Measurements from ENCODE around the gene FGFBP2.

The FGFBP2 gene, protein sequence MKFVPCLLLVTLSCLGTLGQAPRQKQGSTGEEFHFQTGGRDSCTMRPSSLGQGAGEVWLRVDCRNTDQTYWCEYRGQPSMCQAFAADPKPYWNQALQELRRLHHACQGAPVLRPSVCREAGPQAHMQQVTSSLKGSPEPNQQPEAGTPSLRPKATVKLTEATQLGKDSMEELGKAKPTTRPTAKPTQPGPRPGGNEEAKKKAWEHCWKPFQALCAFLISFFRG

DNA sequence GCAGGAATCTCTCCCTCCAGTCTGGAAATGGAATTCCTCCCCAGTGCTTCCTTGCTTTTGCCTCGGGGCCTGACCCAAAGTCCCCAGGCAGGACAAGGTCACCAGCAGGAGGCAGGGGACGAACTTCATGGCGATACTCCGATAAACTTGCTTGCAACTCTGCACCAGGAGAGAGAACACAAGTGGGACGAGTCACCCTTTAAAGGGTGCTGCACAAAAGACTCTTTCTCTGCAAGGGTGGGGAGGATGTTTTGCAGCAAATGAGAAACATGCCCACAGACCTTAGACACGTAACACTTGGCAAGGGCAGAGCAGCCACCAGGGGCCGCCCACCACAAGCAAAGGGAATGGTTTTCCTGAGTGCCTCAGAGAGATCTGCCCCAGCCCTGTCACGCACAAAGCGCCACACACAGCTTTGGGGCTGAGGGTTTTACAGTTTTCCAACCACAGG lies at the start of gene FGFBP2:
TSS of gene FGFBP2 (minus strand) at position 175 of the 451 bp plus-strand sequence. CDS start at position 129, 46 bp downstream.
- no peak within 1 kb of the TSS for H3K4me3 ChIP-seq (ENCODE audit: low read depth, low read length)

DNA sequence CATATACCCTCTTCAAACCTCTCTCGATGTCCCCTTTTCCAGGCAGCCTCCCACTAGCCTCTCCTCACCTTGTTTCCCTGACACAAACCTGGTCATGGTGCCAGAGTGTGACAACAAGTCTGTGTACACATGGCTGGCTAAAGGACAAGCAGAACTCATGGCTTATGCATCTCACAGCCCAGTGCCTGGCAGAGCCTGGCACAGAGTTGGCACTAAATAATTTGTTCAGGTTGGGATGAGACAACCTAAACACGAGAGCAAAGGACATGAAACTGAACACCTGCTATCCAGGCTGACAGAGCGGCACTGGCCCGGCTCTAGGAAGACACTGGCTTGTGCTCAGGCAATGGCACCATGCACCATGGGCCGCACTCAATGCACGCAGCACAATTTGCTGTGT lies 48.2 kb upstream of the FGFBP2 start:
- Histone ChIP-seq H3K4me1 (ENCODE audit: control insufficient read depth, insufficient read depth, low read length) (no peaks in the 10 kb centered on the region), H3K9ac (ENCODE audit: low read depth, low read length) (no peak overlapping the region), H3K27me3 (ENCODE audit: control insufficient read depth, insufficient read depth, low read length) (no peaks in the 10 kb centered on the region), H3K4me3 (ENCODE audit: low read depth, low read length) (no peak overlapping the region), H3K36me3 (ENCODE audit: control insufficient read depth, insufficient read depth, low read length) (peaks cover 3% of the 10 kb centered on the region), H3K9me3 (ENCODE audit: control insufficient read depth, insufficient read depth, low read length) (no peaks in the 10 kb centered on the region)

More for the DNA sequence above, at the start of gene FGFBP2:
- Histone ChIP-seq H3K36me3 (ENCODE audit: control insufficient read depth, insufficient read depth, low read length) (no peaks in the 10 kb centered on the region), H3K27me3 (ENCODE audit: control insufficient read depth, insufficient read depth, low read length) (no peaks in the 10 kb centered on the region), H3K9me3 (ENCODE audit: control insufficient read depth, insufficient read depth, low read length) (no peaks in the 10 kb centered on the region), H3K4me1 (ENCODE audit: control insufficient read depth, insufficient read depth, low read length) (no peaks in the 10 kb centered on the region), H3K9ac (ENCODE audit: low read depth, low read length) (no peak within 1 kb of the TSS)

DNA sequence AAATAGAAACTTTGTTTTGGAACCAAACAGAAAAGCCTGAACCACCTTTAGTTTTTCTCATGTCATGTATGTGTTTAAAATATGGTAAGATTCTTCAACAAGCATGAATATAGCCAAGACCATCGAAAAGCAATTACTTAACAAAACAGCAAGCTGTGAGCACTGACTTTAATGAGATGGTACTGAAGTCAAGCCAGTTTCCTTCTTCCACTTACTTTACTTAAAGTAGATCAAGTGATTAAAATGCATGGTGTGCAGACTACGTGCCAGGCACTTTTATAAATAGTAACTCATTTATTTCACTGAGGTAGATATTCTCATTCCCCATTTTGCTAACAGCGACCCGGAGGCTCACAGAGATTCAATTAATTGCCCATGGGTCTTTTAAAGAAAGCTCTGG lies 46.2 kb upstream of the FGFBP2 start:
- no peak overlapping the region for H3K9ac ChIP-seq (ENCODE audit: low read depth, low read length)
- H3K4me3 ChIP-seq (ENCODE audit: low read depth, low read length): no peak overlapping the region
- H3K36me3 ChIP-seq (ENCODE audit: control insufficient read depth, insufficient read depth, low read length): peaks cover 3% of the 10 kb centered on the region

DNA sequence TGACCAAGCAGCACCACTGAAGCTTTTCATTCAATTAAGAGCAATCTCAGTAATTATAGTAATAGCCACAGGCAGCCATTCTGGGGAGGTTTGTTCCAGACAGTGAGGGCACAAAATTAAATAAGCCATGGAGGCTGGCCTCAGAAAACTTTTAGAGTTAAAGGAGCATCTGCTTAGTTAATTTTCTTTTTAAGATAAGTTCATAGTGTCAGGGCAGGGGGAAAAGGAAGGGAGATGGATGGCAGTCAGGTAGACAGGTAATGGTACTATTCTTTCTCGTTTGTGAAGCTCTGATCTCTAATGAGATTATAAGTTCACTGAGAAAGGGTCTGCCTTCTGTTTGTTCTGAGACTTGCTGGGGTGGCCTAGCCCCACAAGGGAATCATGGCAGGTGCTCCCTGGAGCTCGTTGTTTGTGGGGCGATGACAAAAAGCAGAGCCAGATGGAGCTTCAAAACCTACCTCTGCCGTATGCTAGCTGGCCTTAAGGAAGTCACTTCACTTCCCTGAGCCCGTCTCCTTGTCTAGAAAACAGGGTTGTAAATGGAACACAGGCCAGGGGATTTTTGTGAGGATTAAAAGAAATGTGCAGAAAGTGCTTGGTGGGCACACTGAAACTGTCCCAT lies 44.6 kb upstream of the FGFBP2 start:
- Histone ChIP-seq H3K4me1 (ENCODE audit: control insufficient read depth, insufficient read depth, low read length) (no peaks in the 10 kb centered on the region), H3K4me3 (ENCODE audit: low read depth, low read length) (no peak overlapping the region), H3K9ac (ENCODE audit: low read depth, low read length) (no peak overlapping the region), H3K9me3 (ENCODE audit: control insufficient read depth, insufficient read depth, low read length) (no peaks in the 10 kb centered on the region), H3K27me3 (ENCODE audit: control insufficient read depth, insufficient read depth, low read length) (no peaks in the 10 kb centered on the region), H3K36me3 (ENCODE audit: control insufficient read depth, insufficient read depth, low read length) (peaks cover 3% of the 10 kb centered on the region)

More for the DNA sequence above, 46.2 kb upstream of the FGFBP2 start:
- Histone ChIP-seq H3K27me3 (ENCODE audit: control insufficient read depth, insufficient read depth, low read length) (no peaks in the 10 kb centered on the region), H3K9me3 (ENCODE audit: control insufficient read depth, insufficient read depth, low read length) (no peaks in the 10 kb centered on the region), H3K4me1 (ENCODE audit: control insufficient read depth, insufficient read depth, low read length) (no peaks in the 10 kb centered on the region)

DNA sequence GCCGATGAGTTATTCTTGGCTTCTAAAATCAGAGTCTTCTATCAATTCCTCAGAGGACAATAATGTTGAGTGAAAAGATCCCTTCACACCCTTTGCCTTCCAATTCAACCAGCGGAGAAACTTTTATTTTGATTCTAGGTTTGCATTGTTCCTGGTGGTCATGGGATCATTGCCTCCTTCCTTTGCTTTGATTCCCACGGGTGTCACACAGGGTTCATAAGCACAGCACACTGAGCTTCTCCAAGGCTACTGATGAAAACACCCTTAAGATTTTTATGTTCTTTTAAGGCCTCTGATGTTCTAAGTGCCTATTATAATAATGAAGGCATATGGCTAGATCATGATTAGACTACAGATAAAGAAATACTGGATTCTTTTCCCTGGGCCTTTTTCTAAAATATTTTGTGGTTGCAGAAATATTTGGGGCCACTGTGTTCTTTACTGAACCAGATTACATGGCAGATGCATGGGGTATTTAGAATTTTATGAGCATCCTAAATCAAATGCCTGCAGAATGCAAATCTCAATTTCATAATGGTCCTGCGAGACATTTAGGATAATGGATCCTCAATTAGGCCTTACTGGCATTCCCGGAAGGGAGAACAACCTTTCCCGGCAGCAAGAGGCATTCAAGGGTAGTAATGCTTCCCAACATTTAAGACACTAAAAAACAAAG lies 43.9 kb upstream of the FGFBP2 start:
- Histone ChIP-seq H3K4me3 (ENCODE audit: low read depth, low read length) (no peak overlapping the region), H3K36me3 (ENCODE audit: control insufficient read depth, insufficient read depth, low read length) (peaks cover 3% of the 10 kb centered on the region), H3K4me1 (ENCODE audit: control insufficient read depth, insufficient read depth, low read length) (no peaks in the 10 kb centered on the region), H3K27me3 (ENCODE audit: control insufficient read depth, insufficient read depth, low read length) (no peaks in the 10 kb centered on the region), H3K9ac (ENCODE audit: low read depth, low read length) (no peak overlapping the region), H3K9me3 (ENCODE audit: control insufficient read depth, insufficient read depth, low read length) (no peaks in the 10 kb centered on the region)

DNA sequence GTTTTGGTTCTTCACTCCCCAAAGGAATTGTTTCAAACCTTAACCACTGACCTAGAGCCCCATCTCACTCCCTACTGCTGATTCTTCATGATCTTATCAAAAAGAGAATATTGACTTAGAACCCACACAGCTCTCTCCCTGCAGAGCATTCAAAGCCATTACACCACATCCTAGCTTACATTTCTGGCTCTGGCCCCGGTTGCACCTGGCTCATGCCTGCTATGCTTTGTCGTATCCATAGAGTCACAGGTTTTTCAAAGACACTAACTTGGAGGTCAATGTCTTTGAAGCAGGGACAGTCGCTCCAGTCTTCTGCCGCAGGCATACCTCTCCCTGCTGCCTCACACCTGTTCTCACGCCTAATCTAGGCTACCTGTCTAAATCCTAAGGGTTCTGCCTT lies 42.7 kb upstream of the FGFBP2 start:
- Histone ChIP-seq H3K4me3 (ENCODE audit: low read depth, low read length) (no peak overlapping the region), H3K9me3 (ENCODE audit: control insufficient read depth, insufficient read depth, low read length) (no peaks in the 10 kb centered on the region), H3K4me1 (ENCODE audit: control insufficient read depth, insufficient read depth, low read length) (no peaks in the 10 kb centered on the region), H3K27me3 (ENCODE audit: control insufficient read depth, insufficient read depth, low read length) (no peaks in the 10 kb centered on the region), H3K9ac (ENCODE audit: low read depth, low read length) (no peak overlapping the region), H3K36me3 (ENCODE audit: control insufficient read depth, insufficient read depth, low read length) (peaks cover 3% of the 10 kb centered on the region)

DNA sequence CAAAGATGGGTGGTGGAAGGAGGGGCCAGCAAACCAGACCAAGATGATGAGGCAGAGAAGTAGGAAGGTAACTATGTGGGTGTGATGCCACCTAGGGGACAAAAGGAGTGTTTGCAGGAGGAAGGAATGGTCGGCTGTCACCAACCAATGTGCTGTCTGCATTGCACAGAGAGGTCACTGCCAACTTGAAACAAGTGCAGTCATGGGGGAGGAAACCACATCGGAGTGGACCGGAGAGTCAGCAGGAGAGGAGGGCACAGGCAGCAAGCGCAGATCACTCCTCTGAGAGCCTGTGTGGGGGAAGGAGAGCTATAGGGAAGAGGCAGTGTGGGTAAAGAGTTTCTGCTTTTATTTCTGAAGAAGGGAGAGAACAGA lies 38.5 kb upstream of the FGFBP2 start:
- Histone ChIP-seq H3K27me3 (ENCODE audit: control insufficient read depth, insufficient read depth, low read length) (no peaks in the 10 kb centered on the region), H3K9ac (ENCODE audit: low read depth, low read length) (no peak overlapping the region), H3K4me3 (ENCODE audit: low read depth, low read length) (no peak overlapping the region), H3K4me1 (ENCODE audit: control insufficient read depth, insufficient read depth, low read length) (no peaks in the 10 kb centered on the region), H3K9me3 (ENCODE audit: control insufficient read depth, insufficient read depth, low read length) (no peaks in the 10 kb centered on the region), H3K36me3 (ENCODE audit: control insufficient read depth, insufficient read depth, low read length) (peaks cover 6% of the 10 kb centered on the region)

DNA sequence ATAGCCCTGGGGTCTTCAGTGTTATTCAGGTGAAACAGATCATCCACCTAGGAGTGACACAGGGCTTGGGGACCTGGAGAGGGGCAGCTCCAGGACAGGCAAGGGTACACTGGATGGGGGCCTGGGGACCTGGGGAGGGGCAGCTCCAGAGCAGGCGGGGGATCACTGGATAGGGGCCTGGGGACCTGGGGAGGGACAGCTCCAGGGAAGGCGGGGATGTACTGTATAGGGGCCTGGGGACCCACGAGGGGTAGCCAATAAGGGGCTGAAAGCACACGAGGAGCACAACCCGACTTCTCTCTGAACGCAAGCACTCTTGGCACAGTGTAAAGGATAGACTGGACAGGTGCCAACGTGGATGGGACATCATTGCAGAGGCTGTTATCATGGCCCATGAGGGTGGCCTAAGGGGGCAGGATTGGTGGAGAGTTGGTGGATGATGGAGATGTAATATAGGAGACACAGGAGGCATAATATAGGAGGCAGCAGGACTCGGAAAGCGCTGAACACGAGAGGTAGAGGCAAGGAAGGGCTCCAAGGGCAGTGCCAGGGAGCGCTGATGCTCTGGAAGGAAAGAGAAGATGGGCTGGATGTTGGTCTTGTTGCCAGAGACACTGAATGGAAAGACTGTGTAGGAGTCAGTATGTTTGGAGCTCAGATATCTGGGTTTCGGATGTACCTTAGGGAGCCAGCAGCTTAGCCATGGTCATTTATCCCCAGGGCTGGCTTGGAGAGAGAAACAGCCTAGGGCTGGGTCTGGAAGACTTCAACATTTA lies 37.9 kb upstream of the FGFBP2 start:
- Histone ChIP-seq H3K9me3 (ENCODE audit: control insufficient read depth, insufficient read depth, low read length) (no peaks in the 10 kb centered on the region), H3K4me3 (ENCODE audit: low read depth, low read length) (no peak overlapping the region), H3K9ac (ENCODE audit: low read depth, low read length) (no peak overlapping the region), H3K4me1 (ENCODE audit: control insufficient read depth, insufficient read depth, low read length) (no peaks in the 10 kb centered on the region), H3K27me3 (ENCODE audit: control insufficient read depth, insufficient read depth, low read length) (no peaks in the 10 kb centered on the region), H3K36me3 (ENCODE audit: control insufficient read depth, insufficient read depth, low read length) (peaks cover 3% of the 10 kb centered on the region)

DNA sequence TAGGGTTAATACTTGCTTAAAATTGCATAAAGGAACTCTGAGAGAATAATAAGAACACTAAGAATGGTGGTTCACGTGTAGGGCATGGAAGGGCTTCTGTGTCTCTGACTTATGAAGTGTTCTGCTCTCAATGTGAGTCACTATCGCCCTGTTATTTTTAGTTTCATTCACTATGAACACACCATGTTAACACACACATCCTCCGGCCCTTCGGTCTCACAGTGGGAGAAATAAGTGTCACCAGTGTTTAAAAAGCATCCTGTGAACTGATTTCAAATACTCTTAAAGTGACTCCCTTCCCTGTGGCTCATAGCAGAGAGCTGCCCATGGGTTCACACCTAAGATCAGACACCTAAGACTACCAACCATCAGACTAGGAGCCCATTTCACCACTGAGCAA lies 33.8 kb upstream of the FGFBP2 start:
- Histone ChIP-seq H3K9ac (ENCODE audit: low read depth, low read length) (no peak overlapping the region), H3K4me1 (ENCODE audit: control insufficient read depth, insufficient read depth, low read length) (no peaks in the 10 kb centered on the region), H3K4me3 (ENCODE audit: low read depth, low read length) (no peak overlapping the region), H3K27me3 (ENCODE audit: control insufficient read depth, insufficient read depth, low read length) (no peaks in the 10 kb centered on the region), H3K9me3 (ENCODE audit: control insufficient read depth, insufficient read depth, low read length) (no peaks in the 10 kb centered on the region), H3K36me3 (ENCODE audit: control insufficient read depth, insufficient read depth, low read length) (peaks cover 11% of the 10 kb centered on the region)

DNA sequence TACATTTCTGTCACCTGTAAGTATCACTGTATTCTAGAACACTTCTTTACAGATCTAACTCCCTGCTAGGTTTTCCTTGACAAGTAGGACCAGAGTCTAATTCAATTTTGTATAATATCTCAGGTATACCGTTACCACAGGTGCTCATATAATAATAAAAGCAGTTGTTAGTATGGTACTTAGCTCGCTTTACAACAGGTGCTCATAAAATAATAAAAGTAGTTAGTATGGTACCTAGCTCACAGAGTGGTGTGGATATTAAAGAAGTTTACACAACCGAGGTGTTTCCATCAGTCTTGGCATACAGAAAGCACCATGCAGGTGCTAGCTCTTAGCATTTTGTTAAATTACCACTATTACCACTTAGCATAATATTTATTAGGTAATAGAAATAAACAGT lies 32.9 kb upstream of the FGFBP2 start:
- Histone ChIP-seq H3K27me3 (ENCODE audit: control insufficient read depth, insufficient read depth, low read length) (no peaks in the 10 kb centered on the region), H3K9me3 (ENCODE audit: control insufficient read depth, insufficient read depth, low read length) (no peaks in the 10 kb centered on the region), H3K4me1 (ENCODE audit: control insufficient read depth, insufficient read depth, low read length) (no peaks in the 10 kb centered on the region), H3K9ac (ENCODE audit: low read depth, low read length) (no peak overlapping the region), H3K36me3 (ENCODE audit: control insufficient read depth, insufficient read depth, low read length) (peaks cover 13% of the 10 kb centered on the region), H3K4me3 (ENCODE audit: low read depth, low read length) (no peak overlapping the region)

DNA sequence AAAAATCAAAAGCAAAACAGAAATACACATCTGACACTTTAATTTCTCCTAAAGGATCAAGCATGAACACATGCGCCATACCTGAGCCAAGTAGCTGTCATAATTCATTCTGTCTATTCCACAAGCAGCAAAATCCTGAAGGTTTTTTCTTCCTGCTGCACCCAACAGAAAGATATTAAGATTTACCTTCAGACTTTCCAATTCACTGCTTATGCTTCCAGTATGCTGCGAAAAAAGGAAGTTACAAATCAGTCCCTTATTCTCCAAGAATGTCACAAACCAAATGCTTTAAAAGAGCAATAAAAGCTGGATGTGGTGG lies 29.2 kb upstream of the FGFBP2 start:
- H3K4me3 ChIP-seq (ENCODE audit: low read depth, low read length): no peak overlapping the region
- H3K4me1 ChIP-seq (ENCODE audit: control insufficient read depth, insufficient read depth, low read length): no peaks in the 10 kb centered on the region
- no peaks in the 10 kb centered on the region for H3K27me3 ChIP-seq (ENCODE audit: control insufficient read depth, insufficient read depth, low read length)
- H3K9me3 ChIP-seq (ENCODE audit: control insufficient read depth, insufficient read depth, low read length): no peaks in the 10 kb centered on the region
- peaks cover 10% of the 10 kb centered on the region for H3K36me3 ChIP-seq (ENCODE audit: control insufficient read depth, insufficient read depth, low read length)
- no peak overlapping the region for H3K9ac ChIP-seq (ENCODE audit: low read depth, low read length)
